Smooth muscle cell of the brain vasculature (primary cell): Measurements from ENCODE around the gene RGPD8.
"Not testable (repeated sequence)": the region's sequence is repeated elsewhere in the genome, so short reads cannot be mapped to it uniquely, and the experiment has no call there.

Experiments used
- DNase-seq: peaks from one replicate; pipeline ENCODE4 v3.0.0-alpha.2; 2012; ENCODE audit warnings: low read depth, low spot score

The RGPD8 gene

DNA sequence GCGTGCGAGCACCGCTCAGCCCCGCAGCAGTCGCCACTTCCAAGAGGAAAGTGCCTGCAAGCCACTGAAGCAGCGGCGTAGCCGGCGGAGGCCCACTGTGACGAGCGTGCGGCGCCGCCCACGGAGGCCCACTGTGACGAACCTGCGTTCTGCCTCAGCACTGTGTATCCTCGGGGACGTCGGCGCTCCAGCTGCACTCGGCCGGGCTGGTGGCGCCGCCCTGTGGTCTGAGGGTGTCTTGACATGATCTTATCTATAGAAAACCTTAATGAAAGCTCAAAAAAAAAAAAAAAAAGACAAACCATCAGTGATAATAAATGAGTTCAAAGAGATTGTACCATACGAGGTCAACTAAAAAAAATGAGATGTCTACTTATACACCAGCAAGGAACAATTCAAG is at the start of gene RGPD8:
Gene RGPD8, minus strand, starts transcription at position 166 of the 400 bp plus-strand sequence. CDS start 192 bp downstream, outside the sequence.
- DNase-seq = peak; percentile 50

DNA sequence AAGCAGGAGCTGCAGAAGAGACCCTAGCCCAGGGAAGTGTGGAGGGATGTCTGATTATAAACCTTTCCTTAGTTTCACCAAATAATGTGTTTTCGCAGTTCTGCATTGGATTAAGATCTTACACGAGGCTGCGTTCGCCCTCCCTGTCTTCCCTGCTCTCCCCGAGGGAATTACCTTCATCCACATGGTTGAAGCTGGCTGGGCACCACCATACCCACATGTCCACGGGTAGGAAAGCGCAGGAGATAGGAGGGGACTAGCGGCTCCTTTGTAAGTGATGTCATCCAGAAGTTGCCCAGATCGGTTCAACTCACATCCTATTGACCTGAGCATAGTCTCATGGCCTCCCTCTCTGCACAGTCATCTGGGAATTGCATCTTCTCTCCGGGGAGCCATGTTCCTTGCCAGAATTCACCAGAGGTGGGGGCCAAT is 49.6 kb upstream of the RGPD8 start:
- no peak for DNase-seq

DNA sequence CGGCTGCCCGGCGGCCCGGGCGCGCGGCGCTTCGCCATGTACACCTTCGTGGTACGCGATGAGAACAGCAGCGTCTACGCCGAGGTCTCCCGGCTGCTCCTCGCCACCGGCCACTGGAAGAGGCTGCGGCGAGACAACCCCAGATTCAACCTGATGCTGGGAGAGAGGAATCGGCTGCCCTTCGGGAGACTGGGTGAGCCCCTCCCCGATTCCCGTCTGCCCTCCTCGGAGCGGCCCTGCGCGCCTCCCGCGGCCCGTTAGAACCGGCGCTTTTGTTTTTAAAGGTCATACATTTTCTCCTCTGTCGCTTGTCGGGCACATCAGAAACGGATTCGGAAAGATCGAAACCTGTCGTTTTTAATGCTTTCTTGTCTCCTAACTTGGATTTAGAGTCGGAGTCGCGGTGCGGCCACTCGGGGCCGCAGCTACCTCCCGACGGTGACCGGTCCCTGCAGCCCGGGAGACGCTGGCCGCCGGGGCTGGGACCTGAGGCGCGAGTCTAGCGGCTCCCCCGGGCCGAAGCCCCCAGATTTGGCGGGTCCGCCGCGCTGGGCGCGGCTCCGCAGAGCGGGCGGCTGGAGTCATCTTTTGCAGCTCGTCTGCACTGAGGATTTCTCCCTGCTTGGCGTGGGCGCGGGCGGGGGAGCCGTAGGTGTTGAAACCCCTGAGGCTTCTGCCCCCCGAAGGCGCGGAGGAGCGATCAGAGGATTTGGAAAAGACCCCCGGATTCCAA is 49.0 kb upstream of the RGPD8 start:
- DNase-seq = no peak

DNA sequence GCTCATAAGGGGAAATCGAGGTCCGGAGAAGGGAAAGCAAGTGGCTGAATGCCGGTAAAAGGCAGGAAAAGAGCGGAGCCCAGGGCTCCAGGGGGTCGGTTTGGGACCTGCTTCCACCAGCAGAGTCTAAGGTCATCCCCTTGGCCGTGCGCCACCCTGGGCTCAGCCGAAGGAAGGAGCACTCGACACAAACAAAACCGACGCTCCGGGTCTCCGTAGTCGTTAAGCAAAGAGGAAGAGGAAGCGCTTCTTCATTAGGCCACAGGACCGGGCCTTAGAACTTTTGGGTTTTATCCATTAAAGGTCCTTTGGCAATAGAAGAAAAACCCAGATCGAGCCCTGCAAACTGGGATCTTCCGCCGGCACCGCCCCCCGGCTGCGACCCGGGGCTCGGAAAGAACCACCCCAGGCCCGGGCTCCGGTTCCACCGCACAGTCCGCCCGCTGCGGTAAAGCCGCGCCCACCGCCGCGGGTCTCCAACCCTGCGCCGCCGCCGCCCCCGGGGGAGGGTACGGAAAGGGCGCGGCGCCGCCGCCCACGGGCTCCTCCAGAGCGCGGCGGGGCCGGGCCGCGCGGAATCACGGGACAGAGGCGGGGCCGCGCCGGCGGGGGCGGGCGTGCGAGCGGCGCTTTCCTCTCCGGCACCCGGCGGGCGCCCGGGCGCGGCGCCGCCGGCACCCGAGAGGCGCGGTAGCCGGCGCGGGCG is 48.2 kb upstream of the RGPD8 start, which contains the start of gene TTL:
Gene TTL, plus strand, starts transcription at position 629 of the 706 bp plus-strand sequence. CDS start 189 bp downstream, outside the sequence.
- peak; percentile 9 for DNase-seq

DNA sequence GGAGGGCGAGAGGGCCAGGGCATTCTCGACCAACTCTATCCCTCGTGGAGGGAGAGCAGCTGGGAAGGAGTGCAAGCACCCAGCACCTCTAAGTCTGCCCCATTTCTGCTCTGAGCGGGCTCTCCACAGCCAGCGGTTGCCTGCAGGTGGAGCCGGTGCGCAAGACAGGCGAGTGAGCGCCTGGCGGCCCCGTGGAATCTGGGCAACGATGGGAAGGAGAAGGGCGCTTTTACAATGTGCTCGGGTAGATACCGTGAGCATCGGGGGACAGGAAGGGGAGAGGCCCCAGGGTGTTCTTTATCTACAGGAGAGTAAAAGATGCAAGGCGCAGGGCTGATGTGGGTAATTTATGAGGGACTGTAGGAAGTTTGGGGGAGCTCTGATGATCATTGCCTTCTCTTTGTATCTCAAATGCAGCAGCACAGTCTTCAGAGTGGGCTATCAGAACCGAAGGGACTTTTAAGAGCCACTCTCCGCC is 47.6 kb upstream of the RGPD8 start:
- DNase-seq = peak; percentile 43

DNA sequence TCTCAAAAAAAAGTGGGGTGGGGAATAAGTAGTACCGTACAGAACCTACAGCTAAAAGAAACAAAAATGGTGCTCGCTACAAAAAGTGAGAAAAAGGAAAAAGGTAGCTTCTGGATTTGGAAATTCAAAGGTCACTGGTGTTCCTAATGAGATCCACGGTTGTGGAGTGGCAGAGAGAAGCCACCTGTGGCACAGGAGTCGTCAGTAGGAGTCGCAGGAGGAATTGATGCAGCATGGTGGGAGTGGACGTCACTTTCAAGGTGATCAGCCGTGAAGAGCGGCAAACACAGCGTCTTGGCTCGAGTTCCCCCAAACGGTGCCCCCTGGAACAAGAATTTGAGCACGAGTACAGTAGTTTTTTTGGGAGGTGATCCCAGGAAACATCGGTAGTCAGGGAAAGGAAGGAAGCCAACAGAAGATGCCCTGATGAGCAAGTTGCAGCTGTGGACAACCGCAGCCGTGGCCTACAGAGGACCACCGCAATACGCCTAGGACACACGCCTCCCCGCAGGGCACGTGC is 47.1 kb upstream of the RGPD8 start:
- no peak for DNase-seq

DNA sequence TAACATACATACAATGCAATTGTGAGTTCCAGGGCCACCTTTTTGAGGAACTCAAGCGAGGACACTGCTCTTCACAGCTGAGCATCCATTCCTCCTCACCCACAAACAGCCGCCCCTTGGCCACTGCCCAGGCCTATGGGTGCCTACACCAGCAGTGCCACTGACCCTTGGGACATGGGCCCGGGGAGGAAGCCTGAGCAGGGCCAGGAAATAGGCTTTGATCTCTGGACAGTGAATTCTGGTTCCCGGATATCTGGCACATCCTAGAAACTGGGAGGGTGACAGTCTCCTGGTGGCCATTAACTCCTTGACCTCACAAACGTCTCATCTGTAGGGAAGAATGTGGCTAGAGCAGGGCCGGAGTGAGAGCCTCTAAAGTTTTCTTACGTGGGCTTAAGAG is 43.0 kb upstream of the RGPD8 start:
- DNase-seq = no peak

DNA sequence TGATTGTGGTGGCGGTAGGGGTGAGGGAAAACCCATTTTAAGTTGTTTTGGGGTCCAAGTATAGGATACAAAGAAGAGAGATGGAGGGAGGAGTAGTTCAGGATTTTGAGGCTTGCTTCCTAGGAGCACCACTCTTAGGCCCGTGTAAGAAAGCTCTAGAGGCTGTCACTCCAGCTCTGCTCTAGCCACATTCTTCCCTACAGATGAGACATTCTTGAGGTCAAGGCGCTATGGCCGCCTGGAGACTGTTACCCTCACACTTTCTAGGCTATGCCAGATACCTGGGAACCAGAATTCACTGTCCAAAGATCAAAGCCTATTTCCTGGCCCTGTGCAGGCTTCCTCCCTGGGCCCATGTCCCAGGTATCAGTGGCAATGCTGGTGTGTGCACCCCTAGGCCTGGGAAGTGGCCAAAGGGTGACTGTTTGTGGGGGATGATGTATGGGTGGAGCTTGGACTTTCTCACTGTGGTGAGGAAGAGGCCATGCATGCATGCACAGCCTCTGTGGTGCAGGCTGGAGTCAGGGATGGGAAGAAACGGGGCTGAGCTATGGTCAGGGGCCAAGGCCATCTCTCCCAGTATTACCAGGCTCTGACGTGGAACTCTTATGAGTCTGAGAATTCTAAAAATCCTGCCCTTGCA is 41.5 kb upstream of the RGPD8 start:
- no peak for DNase-seq

DNA sequence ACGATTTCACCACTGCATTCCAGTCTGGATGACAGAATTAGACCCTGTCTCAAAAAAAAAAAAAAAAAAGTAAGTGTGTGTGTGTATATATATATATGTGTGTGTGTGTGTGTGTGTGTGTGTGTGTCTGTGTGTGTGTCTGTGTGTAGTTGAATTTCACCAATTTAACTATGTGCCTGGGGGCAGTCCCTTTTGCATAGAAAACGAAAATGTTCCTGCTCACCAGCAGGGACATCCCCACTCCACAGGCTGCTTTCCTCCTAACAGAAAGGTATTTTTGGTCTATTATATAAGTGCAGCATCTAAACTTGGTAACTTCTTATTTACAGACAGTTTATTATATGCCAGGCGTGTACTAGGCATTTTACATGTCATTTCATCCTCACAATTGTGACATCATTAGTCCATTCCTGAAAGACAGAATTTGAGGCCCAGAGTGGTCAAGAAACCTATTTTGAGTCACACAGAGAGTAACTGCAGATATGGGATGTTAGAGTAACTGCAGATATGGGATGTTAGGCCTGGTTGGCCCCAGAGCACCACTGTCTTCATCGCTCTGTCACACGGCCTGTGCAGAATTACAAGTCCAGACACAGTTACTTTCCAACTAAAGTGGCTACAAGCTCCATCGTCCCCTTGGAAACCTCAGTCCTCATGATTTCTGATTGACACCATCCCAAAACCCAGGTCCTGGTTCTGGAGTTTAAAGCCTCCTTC is 39.3 kb upstream of the RGPD8 start:
- DNase-seq = no peak

DNA sequence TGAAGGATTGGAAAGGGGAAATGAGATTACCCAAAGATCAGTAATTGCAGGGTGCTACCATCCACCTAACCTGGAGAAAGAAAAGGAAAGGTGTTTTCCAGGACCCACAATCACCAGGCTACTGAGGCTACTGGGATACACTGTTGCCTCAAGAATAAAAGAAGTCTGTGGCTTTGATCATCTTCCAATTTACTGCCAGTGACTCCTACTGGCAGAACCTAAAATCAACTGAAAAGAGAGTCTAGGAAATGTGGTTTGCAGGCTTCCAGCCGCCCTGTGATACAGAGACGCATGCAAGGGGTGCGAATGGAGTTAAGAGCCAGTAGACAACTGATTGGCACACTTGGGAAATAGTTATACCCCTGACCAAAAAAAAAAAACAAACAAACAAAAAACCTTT is 31.9 kb upstream of the RGPD8 start:
- DNase-seq = no peak

DNA sequence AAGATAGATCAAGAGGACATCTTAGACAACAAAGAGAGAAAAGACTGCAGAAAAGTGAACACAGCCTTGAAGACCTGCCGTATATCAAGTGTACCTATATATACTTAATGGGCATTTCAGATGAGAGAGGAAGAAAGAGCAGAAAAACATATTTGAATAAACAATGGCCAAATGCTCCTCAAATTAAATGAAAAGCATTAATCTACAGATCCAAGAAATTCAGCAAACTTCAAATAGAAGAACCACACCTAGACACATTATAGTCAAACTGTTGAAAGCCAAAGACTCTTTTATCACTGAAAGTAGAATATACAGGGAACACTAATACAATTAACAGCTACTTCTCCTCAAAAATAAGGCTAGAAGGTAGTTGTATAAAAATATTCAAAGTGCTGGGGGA is 29.8 kb upstream of the RGPD8 start:
- DNase-seq = no peak

DNA sequence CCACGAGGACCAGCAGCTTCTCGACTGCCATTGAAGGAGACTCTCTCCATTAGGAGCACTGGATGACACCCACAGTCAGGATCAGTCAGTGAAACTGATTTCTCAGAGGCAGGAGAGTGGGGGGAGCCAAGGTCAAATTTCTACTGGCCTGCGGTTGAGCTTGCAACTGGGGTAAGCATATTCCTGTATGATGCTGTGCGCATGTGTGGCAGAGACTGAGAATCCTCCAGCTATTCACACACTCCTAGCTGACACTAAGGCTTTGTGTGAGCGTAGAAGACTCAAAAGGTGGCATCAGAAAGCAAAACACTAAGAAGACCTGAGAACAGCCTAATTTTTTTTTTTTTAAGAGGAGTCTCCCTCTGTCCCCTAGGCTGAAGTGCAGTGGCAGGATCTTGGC is 28.7 kb upstream of the RGPD8 start:
- no peak for DNase-seq

DNA sequence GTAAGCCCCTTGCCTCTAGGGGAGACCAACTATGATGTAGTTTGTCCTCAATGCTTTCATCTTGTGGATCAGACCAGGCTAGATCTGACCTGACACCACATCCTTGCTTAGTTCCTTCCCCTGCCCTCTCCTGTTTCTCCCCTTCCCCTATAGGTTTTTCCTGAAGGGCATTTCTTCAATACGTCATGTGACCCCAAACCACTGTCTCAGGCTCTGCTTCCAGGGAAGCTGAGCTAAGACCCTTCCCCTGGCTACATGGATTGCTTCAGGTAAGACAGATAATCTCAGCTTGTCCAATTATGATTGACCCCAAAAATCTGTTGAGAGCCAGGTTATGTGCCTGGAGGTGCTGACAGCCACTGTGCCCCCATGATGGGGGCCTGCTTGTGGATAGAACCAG is 25.9 kb upstream of the RGPD8 start:
- DNase-seq = no peak

DNA sequence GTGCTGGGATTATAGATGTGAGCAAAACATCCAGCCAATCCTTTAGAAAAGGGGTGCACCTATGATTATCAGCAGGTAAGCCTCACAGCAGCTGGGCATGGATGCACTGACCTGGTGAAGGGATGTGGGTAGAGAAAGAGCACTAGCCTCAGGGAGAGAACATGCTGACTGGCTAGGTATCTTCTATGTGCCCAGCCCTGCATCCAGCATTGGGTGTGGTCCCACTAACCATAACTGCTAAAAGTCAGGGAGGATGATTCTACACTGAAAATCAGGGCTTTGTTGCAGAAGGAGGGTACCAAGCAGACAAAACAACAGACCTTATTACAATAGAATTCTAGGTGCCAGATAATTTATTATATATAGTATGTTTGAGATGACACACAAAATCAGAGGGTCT is 21.1 kb upstream of the RGPD8 start:
- DNase-seq = no peak

DNA sequence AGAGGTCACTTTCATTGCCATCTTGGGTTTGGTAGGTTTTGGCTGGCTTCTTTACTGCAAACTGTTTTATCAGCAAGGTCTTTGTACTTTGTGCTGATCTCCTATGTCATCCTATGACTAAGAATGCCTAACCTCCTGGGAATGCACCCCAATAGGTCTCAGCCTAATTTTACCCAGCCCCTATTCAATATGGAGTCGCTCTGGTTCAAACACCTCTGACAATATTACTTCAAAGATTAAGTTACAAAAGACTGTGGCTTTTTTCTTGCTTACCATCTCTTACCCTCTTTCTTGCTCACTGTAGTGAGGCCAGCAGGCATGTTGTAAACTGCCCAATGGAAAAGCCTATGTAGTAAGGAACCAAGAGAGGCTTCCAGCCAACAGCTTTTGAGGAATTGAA is 17.9 kb upstream of the RGPD8 start:
- no peak for DNase-seq

DNA sequence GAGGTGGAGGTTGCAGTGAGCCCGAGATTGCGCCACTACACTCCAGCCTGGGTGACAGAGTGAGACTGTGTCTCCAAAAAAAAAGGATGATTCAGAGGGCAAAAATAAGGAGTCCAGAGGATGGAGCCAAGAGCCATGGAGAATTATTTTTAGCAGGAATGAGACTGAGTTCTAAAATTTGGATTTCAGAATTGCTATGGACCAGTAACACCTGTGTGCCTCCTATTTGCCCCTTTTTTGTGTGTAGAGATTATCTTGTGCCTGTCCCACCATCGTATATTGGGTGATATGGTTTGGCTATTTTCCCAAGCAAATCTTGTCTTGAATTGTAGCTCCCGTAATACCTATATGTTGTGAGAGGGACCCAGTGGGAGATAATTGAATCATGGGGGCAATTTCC is 16.4 kb upstream of the RGPD8 start:
- DNase-seq = no peak

DNA sequence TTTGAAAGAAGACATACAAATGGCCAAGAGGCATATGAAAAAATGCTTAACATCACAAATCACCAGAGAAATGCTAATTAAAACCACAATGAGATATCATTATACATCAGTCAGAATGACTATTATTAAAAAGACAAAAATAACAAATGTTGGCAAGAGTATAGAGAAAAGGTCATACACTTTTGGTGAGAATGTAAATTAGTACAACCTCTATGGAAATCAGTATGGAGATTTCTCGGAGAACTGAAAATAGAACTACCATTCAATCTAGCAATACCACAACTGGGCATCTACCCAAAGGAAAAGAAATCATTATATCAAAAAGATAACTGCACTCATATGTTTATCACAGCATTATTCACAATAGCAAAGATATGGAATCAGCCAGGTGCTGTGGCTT is 10.8 kb upstream of the RGPD8 start:
- not testable (repeated sequence) for DNase-seq

DNA sequence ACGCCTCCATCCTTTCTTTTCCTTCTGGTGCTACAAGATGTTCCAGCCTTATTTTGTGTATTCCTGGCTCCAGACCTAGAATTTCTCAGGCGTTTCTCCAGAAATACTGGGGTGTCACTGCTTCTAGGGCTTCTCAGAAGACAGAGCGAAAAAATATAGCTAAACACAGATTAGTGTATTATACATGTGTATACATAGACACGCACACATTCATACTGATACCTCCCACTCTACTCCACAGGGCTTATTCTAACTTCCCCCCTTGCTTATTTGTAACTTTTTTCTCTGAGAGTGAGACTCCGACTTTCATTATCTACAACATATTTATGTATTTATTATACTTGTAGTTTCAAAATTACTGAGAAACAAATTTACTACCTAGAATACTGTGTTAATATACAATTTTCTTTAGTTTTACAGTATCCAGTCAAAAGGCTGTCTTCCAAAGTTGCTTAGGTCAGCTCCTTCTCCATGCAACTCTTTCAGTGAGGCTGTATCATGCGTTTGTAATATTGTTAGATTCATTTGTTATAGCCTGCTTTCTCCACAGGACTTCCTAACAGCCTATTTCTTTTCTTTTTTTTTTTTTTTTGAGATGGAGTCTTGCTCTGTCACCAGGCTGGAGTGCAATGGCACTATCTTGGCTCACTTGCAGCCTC is 5.3 kb upstream of the RGPD8 start:
- DNase-seq = not testable (repeated sequence)

DNA sequence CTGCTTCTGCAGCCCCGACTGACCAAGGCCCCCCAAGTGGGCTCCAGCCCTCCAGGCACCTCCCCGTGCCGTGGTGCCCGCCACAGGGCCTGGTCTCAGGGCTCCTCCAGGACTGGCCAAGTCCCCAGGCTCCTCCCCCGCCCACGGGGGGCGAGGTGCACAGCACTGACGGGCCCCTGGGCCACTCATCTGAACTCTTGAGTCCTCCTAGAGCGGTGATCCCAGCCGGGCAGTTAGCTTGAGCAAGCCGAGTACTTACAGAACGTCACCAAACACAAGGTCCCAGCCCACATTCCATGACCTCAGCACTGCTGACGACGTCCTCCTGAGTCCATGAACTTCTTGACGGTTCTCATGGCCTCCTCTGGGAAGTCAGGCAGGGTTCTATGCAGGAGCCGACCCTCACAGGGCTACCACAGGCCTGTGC is 4.0 kb upstream of the RGPD8 start:
- not testable (repeated sequence) for DNase-seq

DNA sequence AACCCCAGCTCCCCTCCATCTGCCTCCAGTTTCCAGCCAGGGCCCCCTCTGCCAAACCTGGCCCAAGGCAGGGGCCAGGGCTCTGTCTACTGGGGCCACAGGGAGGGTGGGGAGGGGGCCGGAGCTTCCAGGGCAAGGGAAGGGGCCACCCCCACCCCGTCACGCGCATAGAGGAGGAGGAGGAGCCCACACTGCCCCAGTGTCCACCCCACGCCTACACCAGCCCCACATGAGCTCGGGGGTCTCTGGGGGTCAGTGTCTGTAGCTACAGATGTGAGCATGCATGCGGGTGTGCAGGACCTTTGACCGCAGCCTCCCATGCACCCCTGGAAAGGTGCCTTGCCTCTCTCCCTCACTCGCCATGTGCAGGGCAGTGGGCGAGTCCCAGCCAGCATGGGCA is 3.5 kb upstream of the RGPD8 start:
- not testable (repeated sequence) for DNase-seq
